ENCODE measurements around the gene CDH11.

The CDH11 gene, protein sequence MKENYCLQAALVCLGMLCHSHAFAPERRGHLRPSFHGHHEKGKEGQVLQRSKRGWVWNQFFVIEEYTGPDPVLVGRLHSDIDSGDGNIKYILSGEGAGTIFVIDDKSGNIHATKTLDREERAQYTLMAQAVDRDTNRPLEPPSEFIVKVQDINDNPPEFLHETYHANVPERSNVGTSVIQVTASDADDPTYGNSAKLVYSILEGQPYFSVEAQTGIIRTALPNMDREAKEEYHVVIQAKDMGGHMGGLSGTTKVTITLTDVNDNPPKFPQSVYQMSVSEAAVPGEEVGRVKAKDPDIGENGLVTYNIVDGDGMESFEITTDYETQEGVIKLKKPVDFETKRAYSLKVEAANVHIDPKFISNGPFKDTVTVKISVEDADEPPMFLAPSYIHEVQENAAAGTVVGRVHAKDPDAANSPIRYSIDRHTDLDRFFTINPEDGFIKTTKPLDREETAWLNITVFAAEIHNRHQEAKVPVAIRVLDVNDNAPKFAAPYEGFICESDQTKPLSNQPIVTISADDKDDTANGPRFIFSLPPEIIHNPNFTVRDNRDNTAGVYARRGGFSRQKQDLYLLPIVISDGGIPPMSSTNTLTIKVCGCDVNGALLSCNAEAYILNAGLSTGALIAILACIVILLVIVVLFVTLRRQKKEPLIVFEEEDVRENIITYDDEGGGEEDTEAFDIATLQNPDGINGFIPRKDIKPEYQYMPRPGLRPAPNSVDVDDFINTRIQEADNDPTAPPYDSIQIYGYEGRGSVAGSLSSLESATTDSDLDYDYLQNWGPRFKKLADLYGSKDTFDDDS

DNA sequence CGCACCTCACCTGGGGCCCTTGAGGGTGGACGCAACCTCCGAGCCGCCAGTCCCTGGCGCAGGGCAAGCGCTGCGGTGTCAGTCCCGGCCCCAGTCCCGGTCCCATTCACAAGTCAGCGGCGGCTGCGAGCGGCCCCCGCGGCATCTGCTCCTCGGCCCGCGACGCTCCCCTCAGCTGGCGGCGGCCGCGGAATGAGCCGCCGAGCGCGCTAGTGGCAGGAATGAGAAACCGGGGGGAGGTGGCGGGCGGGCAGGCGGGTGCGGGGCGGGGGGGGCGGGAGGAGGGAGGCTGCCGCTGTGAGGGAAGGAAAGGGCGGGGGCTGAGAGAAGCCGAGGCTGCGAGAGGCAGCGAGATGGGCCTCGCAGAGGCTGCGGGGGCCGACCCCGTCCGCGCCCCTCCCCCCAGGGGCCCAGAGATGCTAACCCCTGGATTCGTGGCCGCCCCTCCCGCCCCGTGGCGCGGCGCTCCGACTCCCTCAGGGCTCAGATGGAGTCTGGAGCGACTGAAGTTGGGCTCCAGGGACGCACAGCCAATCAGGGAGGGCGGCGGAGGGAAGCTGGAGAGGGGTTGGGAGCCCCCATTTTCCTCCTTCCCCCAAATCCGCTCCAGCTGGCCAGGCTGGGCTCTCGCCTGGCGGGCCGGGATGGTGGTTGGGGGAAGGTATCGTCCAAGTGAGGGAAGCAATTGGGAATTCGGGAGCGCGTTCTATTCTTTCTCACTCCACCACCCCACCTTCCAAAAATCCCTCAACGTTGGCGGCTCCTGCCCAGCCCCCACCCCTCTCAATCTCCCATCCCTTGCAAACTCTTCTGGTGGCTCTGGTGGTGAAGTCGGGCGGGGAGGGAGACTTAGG lies at the start of gene CDH11:
TSS of gene CDH11 (minus strand) at position 194 of the 854 bp plus-strand sequence. CDS start 117,194 bp downstream, outside the sequence.
- TF ChIP-seq, protein P1, sequence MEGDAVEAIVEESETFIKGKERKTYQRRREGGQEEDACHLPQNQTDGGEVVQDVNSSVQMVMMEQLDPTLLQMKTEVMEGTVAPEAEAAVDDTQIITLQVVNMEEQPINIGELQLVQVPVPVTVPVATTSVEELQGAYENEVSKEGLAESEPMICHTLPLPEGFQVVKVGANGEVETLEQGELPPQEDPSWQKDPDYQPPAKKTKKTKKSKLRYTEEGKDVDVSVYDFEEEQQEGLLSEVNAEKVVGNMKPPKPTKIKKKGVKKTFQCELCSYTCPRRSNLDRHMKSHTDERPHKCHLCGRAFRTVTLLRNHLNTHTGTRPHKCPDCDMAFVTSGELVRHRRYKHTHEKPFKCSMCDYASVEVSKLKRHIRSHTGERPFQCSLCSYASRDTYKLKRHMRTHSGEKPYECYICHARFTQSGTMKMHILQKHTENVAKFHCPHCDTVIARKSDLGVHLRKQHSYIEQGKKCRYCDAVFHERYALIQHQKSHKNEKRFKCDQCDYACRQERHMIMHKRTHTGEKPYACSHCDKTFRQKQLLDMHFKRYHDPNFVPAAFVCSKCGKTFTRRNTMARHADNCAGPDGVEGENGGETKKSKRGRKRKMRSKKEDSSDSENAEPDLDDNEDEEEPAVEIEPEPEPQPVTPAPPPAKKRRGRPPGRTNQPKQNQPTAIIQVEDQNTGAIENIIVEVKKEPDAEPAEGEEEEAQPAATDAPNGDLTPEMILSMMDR (conservative IDR thresholded peaks at IDR 0.05; ENCODE audit: low read depth, low read length), result no peak
- no peak for DNase-seq (ENCODE audit: low read depth)
- H3K4me3 ChIP-seq (ENCODE audit: low read length), result peak within 1 kb of the TSS; percentile 74

DNA sequence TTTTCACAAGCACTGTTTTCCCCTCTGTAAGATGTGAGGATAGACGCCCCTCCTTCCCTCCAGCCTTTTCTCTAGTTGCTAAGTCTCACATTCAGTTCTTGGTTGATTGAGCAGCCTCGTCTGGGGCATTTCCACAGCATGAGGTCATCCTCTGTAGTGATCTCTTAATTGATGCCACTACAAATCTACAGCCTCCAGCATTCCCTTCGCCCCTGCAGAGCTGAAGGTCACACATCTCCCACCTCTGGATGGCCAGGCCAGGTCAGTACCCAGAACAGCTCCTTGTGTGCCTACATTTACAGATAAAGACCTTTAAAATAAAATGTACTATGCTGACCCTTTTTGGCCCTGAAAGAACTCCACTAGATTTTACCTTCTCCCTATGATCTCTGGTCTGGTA lies 32.5 kb upstream of the CDH11 start:
- TF ChIP-seq, protein P1 (conservative IDR thresholded peaks at IDR 0.05; ENCODE audit: low read depth, low read length), result no peak
- DNase-seq (ENCODE audit: low read depth), result no peak

DNA sequence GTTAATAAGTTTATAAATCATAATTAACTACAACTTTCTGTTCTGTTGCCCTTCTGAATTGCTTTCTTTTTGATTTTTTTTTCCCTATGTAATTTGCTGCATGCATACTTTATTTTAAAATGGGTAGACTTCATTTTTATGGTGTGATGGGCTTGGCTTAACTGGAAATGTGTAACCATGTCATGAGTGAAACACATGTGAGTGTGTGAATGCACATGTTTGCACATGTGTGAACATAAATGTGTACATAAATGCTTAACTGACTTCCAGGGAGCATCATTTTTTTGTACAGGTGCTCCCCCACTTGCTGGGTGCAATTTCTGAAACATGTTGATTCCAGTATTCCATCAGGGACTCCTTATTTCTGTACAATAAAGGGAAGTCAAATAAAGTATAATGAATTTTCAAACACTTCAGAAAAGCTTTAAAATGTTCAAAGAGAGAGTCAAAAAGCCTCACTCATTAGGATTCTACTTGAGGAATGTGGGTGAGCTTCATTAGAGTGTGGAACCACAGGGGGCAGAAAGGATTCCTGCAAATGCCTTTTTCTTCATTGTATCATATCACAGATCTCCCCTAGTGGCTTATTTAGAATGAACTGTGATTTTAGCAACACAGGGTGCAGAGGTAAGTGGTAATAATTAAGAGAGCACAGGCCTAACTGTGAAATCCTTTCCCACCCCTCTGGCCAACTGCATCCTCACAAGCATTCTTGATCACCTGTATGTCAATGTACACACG lies 31.7 kb upstream of the CDH11 start:
- TF ChIP-seq, protein P1 (conservative IDR thresholded peaks at IDR 0.05; ENCODE audit: low read depth, low read length), result no peak
- no peak for DNase-seq (ENCODE audit: low read depth)

More for the DNA sequence above, 32.5 kb upstream of the CDH11 start:
- no peak overlapping the region for H3K4me3 ChIP-seq (ENCODE audit: low read length)

DNA sequence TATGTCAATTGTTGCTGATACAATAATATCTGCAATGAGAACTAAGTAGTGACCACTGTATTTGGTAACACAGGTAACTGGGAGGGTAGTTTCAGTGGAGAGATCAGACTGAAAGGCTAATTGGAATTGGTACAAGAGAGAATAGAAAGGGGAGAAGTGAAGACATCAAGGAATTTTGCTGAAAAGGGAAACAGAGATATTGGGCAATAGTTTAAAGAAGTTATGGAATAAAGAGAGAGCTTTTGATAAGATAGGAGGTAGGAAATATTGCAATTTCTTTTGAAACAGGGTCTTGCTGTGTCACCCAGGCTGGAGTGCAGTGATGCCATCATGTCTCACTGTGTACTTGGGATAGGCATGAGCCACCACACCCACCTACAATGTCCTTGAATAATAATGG lies 26.9 kb upstream of the CDH11 start:
- TF ChIP-seq, protein P1 (conservative IDR thresholded peaks at IDR 0.05; ENCODE audit: low read depth, low read length), result no peak
- H3K4me3 ChIP-seq (ENCODE audit: low read length), result no peak overlapping the region
- DNase-seq (ENCODE audit: low read depth), result no peak

More for the DNA sequence above, 31.7 kb upstream of the CDH11 start:
- no peak overlapping the region for H3K4me3 ChIP-seq (ENCODE audit: low read length)

DNA sequence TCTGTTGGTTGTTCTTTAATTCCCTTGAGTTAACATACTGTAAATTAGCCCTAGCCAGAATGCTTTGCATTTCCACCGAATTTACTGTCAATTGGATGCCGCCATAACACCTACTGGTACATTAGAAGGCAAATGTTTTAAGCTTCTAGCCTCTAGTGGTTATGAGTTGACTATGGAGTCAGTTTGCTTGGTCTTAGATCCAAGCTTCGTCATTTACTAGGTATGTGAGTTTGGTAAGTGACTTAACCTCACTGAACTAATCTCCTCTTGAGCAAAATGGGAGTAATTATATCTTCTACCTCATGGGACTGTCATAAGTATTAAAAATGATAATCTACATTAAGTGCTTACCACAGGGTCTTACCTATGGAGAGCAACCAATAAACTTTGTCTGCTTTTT lies 20.4 kb upstream of the CDH11 start:
- TF ChIP-seq, protein P1 (conservative IDR thresholded peaks at IDR 0.05; ENCODE audit: low read depth, low read length), result no peak
- no peak overlapping the region for H3K4me3 ChIP-seq (ENCODE audit: low read length)
- no peak for DNase-seq (ENCODE audit: low read depth)

DNA sequence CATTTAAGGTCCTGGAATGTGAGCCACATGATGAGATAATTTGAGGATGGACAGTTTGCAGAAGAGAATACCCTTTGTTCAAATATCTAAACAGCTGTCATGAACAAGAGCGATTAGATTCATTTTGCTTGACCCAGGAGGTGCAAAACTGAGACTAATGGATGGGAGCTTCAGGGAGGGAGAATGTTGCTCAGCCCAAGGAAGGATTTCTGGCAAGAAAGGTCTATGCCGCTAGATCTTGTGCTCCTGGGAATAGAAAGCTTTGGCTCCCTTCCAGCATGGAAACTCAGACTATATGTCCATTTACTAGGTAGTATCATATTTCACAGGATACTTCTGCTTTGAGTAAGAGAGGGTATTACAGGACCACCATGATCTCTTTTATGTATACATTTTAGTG lies 14.8 kb upstream of the CDH11 start:
- no peak overlapping the region for H3K4me3 ChIP-seq (ENCODE audit: low read length)
- no peak for DNase-seq (ENCODE audit: low read depth)
- TF ChIP-seq, protein P1 (conservative IDR thresholded peaks at IDR 0.05; ENCODE audit: low read depth, low read length), result no peak

All from retinal pigment epithelial cell (primary cell).